ENCODE measurements around the gene VSIG1.
A peak's percentile ranks its signal among the peaks of the same experiment; 100 is the strongest.

Gene VSIG1

DNA sequence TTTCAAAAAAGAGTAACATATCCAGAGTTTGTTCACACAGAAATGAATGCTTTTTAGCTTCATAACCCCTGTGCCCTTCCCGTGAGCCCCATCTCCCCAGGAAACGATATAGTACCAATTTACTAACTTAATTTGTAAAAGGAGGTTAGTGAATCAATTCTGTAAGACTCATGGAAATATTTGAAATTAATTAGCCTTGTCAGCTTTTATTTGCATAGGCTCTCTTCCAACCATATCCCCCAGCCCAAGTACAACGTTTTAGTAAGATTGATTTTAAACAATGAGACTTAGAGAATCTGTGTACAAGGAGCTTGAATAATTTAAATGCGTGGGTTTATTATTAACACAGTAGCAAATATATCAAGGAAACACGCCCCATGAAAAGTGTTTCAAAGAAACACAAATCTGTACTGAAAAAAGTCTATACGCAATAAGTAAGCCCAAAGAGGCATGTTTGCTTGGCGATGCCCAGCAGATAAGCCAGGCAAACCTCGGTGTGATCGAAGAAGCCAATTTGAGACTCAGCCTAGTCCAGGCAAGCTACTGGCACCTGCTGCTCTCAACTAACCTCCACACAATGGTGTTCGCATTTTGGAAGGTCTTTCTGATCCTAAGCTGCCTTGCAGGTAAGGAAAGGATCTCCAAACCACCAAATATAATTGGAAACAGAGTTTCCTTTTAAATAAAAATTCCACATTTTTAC, at the start of gene VSIG1:
TSS of gene VSIG1 (plus strand) at position 512 of the 703 bp plus-strand sequence. CDS start at position 578, 66 bp downstream.
- DNase-seq, result no peak

DNA sequence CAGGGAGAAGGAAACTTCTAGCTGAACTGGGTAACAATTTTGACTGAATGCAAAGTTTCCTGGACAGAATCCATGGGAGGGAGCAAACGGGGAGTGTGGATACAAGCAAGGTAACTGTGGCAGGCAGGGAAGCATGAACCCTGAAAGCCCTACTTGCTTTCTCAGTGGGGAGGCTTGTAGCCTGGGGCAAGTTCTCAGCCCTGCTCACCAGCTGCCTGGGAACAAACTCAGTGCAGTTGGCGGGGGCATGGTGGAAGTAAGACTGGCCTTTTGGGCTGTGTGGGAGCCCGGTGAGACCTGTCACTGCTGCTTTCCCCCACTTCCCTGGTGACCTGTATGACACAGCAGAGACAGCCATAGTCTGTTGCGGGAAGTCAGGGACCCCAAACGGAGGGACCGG, 48.7 kb upstream of the VSIG1 start:
- DNase-seq, result no peak

DNA sequence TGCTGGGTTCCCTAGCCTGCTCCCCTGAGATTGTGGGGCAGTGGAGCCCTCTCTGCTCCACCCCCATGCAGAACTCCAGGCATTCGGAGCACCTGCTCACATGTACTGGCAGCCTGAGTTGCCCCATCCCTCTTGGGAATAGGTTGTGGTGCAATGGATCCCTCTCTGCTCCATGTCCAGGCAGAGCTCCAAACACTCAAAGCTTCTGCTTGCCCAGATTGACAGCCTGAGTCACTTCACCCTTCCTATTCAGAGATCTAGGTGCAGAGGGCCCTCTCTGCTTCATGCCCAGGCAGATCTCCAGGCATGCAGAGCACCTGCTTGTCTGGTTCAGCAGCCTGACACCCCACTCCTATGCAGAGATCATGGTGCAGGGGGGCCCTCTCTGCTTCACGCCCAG, 44.1 kb upstream of the VSIG1 start:
- no peak for DNase-seq

DNA sequence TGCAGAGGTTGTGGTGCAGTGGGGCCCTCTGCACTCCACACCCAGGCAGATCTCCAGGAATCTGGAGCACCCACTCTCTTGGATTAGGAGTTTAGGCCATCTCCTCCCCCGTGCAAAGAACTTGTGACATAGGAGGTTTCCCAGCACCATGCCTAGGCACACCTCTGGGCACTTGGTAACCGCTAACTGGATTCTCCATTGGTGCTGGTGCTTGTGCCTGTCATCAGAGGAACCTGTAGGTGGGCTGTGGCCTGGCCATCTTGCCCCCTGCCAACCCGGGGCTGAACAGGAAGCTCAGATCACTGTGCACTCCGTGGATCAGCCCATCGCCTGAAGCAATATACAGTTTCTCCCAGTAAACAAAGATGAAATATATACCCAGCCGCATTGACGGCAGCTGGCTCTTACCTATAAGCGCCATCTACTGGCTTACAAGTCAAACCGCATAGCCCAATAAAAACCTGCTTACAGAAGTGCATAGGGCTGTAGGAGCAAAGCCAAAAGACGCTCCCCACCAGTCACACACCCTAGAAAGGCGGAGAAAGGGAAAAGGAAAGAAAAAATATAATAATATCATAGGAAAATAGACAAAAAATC, 43.5 kb upstream of the VSIG1 start:
- peak in 1 of 2 donors; percentile 30 for DNase-seq

DNA sequence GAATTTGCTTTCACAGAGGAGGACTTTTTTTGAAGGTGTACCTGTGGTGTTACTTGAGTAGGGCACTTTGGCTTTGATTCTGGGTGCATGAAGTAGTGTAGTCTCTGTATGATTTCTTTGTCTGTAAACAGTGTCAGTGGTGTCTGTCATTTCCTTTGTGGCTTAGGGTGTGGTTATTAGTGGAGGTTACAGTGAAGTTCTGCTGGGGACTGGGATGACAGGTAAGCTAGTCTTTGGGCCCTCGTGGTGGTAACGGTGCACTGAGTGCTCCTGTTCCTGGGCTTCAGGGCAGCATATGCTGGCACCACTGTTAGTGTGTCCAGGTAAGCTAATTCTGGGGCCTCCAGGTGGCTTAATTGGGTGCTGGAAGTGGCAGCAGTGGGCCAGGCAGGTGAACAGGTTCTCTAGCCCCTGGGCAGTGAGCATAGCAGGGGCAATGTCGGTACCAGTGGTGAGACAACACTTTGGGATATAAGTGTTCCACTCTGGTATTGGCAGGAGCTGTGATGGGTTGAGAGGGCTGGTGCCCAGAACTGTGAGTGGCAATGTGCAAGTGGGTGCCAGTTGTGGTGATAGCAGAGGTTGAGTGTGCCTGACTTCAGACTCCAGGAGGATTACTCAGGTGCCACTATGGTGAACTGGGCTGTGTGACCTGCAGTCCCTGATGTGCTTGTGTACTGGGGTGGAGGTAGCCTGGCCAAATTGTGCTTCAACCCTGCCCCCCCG, 26.0 kb upstream of the VSIG1 start:
- peak; percentile 11 to 15 for DNase-seq

DNA sequence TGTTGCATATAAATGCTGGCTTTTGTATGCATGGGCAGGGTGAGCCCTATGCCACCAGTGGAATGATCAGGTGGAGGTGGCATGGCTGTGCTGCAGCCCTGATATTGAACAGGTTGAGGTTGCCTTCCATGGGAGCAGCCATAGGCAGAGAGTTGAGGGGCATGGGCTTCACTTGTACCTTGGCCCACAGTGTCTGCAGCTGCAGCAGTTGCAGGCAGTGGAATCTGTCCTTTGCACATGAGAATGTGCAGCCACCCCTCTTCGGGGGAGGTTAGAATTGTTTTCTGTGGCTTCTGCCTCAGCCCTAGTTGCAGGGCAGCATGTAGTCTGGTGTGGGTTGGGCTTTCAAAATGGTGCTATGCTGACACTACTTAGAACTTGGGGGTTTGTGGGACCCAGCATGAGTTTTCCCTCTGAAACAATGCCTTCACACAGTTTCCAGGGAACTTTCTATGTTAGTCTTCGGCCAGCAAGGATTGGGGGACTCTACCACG, 25.4 kb upstream of the VSIG1 start:
- DNase-seq, result no peak

DNA sequence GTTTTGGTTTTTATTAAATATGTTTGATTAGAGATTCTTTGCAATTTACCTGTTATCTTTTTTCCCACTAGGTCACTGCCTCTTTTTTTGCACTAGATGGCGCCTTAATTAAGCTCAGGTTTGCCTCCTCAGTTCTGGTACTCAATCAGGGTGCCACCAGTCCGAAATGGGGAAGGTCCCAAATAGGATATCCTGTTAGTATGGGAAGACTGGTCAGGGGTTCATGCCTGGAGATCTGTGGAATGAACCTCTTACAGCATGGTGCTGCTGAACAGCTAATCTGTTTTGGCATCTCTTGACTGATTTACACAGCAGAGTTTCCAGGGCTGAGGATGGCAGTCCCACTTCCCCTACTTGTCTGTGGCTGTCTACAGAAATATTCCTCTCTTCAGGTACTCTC, 24.2 kb upstream of the VSIG1 start:
- DNase-seq, result no peak

DNA sequence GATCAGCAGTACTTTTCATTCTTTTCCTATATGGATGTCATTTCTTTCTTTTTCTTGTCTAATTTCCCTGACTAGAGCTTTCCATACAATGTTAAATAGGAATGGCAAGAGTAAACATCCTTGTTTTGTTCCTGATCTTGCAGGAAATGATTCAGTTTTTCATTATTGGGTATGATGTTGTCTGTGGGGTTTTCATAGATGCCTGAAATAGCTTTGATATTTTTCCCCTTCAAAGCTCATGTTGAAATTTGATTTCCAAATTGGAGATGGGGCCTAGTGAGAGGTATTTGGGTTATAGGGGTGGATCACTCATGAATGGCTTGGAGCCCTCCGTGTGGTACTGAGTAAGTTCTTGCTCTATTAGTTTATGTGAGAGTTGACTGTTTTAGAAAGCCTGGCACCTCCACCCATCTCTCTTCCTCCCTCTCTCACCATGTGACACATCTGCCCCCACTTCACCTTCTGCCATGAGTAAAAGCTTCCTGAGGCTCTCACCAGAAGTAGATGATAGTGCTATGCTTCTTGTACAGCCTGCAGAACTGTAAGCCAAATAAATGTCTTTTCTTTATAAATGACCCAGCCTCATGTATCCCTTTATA, 22.3 kb upstream of the VSIG1 start:
- DNase-seq, result peak in 1 of 2 donors; percentile 5

DNA sequence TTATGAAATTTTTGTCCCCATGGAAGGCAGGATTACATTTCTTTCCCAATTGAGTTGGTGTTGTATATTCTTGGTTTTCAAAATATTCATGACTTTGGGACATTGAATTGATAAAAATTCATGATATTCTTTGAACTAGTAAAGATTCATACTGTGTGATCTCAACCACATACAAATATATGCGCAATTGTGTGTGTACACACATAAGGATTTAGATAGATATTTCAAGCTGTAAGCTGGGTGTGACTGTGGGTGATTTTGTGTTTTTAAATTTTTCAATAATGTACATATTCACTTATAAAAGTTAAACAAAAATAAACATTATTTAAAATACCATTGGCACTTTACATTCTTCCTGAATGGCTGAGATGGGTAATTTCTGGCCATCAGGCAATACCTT, 19.5 kb upstream of the VSIG1 start:
- DNase-seq, result no peak

DNA sequence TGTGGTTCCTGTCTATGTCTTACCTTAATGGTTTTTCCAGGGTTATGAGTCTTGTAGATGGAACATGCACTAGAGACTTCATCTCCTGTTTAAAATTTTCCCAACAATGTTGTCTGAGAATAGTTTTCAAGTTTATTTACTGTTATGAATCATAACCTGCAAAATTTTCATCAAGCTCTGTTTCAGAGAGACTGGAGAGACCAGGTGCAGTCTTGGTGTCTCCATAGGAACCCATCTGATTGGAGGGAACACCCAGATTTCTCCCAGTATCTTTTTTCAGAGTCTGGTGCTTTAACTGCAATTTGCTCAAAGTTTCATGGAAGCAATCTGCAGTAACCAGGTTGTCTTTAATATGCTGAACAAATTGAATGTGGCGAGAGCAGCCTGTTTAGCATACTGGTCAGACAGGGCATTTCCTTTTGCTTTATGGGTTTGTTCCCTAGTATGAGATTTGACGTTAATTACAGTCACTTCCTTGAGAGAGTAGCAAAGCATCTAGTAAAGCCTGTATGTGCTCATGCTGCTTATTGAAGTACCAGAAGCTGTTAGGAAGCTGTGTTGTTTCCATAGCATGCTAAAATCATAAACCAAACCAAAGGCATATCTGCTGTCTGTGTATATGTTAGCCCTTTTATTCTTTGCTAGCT, 18.8 kb upstream of the VSIG1 start:
- DNase-seq, result no peak

DNA sequence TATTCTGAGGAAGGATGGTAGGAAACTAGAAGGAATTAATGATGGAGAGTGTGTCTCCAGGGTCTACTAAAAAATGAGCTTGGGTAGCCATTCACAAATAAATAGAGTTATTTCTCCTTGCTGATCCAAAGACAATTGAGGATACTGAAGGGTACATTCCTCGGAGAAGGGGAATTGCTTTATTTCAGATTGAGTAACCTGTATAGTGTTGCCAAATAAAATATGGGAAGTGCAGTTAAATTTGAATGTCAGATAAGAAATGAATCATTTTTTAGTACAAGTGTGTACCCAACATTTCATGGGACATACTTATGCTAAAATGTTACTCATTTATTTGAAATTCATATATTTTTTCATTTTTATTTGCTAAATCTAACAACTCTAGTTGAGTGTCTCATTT, 16.0 kb upstream of the VSIG1 start:
- DNase-seq, result no peak

DNA sequence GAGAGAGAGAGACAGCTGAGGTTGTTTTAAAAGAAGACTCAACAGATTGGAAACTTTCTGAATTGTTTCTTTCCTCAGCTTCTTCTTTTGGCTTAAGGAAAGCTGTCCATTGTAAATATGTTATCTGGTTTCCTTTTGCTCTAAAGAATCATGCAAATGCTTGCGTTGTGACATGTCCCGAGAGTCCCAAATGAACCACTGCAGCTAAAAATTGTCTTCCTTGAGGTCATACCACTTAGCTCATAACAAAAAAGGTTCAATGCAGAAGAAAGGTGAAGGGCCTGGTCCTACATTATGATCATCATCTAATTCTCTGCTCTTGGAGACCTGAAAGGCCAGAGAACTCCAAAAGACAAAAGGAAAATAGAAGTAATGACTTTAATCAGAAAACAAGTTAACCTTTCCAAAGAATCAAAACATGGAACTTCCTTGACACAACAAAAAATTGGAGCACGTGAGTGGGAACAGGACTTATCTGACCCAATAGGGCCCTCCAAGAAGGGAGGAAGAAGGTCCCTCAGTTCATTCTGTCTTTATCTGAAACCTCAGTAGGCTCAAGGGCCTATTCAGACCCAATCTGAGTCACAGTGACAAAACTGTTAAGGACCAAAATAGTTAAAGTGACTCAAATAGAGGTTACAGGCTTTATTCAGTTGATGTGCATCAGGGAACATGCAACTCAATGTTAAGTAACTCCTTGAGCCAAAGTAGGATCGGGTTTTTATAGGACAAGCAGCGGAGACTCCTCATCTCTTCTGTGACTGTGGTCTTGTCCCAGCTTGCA, 14.7 kb upstream of the VSIG1 start:
- DNase-seq, result no peak

DNA sequence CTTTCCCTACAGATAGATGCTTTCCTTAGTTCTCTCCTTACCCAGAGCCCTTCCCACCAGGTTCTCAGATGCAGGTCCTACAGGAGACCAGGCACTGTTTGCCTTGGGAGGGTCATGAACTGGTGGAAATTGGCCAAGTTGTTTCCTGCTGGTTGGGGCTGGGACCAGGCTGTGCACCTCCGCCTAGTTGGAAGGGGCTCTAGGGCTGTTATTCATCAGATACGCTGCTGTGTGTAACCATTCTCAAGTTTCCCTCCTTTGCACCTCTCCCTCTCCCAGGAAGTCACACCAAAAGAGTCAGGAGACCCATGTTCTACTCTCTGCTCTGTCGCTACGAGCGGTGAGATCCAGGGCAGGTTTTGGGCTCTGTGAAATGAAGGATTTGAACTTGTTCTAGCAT, 11.9 kb upstream of the VSIG1 start:
- no peak for DNase-seq

DNA sequence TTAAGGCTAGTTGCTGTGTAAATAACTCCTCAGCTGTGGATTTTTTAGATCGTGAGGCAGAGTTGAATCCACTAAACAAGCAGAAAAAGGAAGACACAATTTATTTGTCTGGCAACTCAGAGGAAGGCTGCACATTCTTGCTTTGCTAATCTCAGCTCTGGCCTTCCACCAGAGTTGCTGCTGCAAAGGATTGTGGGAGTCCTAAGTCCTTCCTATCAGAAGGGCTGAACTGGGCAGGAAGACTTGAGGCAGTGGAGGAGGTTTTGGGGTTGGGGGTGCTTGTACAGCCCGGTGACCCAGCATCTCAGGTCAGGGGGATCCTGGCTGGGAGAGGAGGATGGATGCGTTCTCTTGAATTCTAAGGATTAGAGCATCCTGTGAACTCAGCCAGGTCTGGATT, 11.0 kb upstream of the VSIG1 start:
- no peak for DNase-seq

DNA sequence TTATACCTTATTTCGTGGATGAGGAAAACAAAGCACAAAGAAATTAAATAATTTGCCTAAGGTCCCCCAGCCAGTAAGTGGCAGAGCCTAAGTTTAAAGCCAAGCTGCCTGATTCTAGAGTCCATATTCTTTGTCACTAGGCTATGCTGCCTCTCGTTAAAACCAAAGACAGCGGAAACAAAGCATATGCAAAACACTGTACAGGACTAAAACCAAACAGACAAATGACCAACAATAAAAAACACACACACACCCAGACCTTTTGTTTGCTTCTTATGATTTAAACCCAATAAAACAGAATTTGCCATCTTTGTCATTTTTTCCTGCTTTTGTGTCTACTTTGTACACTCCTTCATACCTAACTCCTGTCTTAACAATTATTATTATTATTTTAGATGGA, 10.1 kb upstream of the VSIG1 start:
- DNase-seq, result no peak

DNA sequence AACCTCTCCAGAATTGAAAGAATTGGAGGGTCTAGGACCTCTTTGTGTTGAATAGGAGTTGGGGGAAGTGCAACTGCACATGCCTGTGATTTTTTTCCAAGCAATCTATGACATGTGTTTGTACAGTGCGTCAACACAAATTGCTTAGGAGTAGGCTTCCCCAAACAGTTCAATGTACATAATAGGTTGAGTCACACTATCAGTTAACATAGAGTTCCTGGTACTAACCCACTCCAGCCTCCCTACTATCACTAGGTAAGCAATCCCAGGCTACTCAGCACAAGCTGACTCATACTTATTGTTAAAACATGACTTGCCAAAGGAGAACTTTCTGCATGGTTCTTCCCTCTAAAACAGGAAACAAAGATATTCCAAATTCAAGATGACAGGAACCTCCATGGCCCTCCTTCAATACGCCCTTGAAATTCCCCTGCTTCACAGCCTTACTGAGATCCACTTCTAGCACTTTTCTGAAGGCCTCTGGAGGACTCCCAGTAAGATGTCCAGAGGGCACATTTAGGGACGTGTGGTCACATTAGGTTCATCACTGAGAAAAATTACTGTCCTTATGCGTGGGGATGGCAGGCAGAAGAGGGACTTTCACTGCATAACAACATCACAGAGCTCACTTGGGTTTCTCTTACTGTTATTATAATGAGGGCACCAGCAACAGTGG, 8.4 kb upstream of the VSIG1 start:
- DNase-seq, result no peak

DNA sequence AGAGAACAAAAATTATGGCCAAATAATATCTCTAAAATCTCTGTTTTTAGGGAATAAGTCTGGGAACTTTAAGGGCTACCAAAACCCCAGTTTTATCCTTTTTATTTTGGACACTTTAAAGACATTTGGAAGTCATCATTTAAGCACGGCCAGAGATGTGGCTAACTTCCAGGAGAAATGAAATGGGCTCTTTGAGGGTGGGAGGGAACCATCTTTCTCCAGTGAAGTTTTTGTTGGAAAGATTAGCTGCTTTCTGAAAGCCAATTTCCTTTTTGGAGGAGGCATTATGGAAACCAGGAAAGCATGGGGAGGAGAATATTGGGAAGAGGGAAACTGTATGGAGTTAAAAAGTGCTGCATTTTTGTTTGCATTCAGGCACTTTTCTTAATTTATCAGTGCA, 4.8 kb downstream of the VSIG1 start:
- no peak for DNase-seq

DNA sequence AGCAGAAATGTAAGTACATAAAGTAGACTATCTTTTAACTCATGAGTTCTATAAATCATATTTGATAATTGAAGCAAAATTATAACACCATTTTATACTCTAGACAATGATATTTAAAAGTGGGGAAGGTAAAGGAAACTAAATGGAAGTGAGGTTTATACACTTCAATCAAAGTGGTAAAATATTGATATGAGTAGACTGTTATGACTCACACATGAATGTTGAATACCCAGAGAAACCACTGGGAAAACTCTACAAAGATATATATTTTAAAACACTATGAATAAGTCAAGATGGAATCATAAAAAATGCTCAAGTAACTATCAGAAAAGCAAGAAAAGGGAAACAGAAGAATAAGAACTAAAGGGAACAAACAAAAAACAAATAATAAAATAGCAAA, 8.4 kb downstream of the VSIG1 start:
- DNase-seq, result no peak

DNA sequence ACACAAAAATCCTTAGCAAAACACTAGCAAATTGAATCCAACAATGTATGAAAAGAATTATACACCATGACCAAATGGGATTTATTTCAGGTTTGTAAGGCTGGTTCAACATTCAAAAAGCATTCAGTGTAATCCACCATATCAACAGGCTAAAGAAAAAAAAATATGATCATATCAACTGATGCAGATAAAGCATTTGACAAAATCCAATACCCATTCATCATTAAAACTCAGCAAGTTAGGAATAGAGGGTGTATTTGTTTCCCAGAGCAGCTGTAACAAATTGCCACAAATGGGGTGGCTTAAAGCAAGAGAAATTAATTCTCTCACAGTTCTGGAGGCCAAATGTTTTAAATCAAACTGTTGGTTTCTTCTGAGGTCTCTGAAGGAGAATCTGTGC, 10.7 kb downstream of the VSIG1 start:
- no peak for DNase-seq

DNA sequence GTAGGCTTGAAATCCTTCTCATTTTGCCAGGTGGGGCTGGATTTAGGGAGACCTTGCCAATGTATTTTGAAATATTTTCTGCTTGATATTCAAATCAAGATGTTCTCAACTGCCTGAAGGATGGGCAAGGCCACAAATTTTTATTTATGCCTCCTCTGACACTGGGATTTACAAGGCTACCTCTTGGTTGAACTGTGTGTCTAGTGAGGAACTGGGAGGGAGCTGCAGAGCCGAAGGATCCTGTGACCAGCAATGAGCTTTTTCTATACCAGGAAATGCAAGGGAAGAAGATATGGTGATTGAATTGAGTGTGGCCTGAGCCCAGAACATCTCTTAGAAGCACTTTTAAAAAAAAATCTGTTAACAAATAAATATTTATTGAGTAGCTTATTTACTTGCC, 14.9 kb downstream of the VSIG1 start:
- DNase-seq, result no peak

DNA sequence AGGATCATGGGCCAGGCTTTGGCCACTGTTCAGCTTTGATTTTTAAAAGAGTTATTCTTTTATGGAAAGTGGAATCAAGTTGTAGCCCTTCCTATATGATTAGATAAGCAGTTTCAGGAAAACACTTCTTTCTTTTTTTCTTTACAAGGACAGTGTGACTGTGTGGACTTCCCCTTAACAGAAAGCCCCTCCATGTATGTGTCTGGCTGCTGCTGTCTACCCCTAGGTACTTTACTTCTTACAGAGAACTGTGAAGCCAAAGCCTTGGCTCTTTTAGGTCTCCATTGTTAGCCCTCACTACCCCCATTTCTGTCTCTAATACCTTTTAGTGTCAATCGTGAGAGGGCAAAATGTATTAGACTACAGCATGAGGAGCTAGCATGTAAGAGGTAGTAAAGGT, 19.1 kb downstream of the VSIG1 start:
- no peak for DNase-seq

DNA sequence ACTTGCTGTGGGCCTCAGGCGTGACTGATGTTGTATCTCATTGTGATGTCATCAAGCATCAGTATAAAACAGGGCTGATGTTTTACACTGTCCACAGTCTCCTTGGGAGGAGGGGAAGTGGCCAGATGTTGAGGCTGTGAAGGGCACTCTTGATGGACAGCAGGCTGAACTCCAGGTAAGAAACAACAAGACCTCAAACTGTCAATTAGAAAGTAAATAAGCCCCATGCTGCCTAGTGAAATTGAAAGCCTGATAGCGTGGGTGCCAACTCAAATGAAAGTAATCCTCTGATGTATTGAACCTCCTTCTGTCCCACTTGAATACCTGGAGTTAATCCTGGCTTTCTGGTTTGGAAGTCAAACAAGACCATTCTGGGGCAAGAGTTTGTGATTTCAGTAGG, 19.7 kb downstream of the VSIG1 start:
- DNase-seq, result no peak

All from activated CD4-positive, alpha-beta T cell treated with anti-CD3 and anti-CD28 coated beads for 4 hours (primary cell).